Tongue (tissue), 2 donors: ENCODE results near the gene MATN4. TPM values are rescaled to one million over a fixed set of nuclear protein-coding genes. Genes with fewer than 3 reads are reported as not detected.
A peak's percentile ranks its signal among the peaks of the same experiment; 100 is the strongest.

Experiments used
- DNase-seq: peaks from one replicate; pipeline ENCODE4 v3.0.0-alpha.2; 2015
- total RNA-seq: library from RNA; depleted of rRNA; stranded (reverse); fragments of >200 nt; gene quantifications from one replicate; pipeline ENCODE4 v1.2.3, GENCODE V29; 2014

MATN4 gene
- total RNA-seq, 1 donor from 2014 or later, result 1.1 TPM

GRCh38 chr20:45313943-45314342 is 5.8 kb upstream of the MATN4 start:
- no peak for DNase-seq

DNA sequence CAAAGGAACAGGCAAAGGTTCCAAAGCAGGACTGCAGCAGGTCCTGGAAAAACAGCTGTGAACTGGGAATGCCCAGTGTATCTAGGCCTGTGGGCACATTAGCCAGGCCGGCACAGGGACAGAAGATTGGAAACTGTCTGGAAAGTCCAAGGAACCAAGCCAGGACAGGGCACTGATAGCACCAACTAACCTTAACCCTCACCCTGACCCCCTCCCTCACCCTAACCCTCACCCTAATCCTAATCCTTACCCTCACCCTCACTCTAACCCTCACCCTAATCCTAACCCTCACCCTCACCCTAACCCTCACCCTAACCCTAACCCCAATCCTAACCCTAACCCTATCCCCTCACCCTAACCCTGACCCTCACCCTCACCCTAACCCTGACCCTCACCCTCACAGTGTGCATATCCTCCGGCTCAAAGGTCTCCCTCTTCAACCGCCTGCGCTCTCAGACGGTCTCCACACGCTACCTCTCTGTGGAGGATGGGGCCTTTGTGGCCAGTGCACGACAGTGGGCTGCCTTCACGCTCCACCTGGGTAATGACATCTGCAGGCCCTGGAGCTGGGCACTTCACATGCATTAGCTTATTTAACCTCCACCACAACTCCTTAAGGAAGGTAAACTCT is 5.1 kb upstream of the MATN4 start:
- DNase-seq, result no peak

GRCh38 chr20:45312241-45312640 is 4.1 kb upstream of the MATN4 start:
- no peak for DNase-seq

- peak; percentile 50 for DNase-seq
These were observed 3.6 kb upstream of the MATN4 start for GRCh38 chr20:45311589-45312211.

DNA sequence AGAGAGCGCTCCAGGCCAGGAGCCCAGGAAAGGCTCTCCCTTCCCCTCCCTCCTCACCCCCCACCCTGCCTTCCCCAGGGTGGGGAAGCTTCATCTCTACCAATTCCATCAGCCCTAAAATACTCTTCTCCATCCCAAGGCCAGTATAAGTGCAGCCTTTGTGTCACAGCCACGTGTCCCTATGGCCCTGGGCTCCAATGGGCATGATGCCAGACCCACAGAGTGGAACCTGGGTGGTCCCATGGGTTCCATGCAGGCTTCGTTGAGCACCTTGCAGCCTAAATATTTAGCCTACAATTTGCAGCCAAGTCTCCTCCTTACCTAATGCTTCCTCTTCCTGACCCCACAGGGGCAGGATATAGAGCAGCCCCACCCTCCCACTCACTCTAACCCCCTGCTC is 976 bp upstream of the MATN4 start:
- DNase-seq, result no peak

DNA sequence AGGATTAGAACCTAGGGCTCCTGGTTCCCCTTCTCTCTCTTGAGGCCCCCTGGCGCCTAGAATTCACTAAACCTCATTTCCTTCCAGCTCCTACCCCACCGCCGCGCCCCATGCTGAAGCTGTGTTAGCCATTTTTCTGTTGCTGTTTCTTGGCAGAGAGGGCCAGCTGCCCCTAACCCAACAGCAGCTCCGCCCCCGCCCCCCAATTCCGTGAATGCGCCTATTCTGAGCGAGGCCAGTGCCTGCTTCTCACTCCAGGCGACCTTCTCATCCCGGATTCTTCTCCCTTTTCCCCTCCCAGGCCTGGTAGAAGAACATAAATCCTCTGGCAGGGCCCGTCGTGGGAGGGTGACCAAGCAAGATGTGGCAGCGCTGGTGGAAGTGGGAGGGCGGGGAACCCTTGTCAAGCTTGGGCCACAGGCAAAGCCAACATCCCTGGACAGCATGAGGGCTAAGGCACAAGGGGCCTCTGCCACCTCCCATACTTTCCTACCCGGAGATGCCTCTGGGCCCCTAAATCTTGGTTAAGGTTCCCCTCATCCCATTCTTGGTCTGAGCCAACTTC is 941 bp downstream of the MATN4 start:
- DNase-seq, result no peak

GRCh38 chr20:45306431-45306982 is 1.6 kb downstream of the MATN4 start, which contains the start of gene RBPJL:
TSS of gene RBPJL (plus strand) at chr20:45306840. CDS start at chr20:45306923, 83 bp downstream.
- DNase-seq, result no peak

- no peak for DNase-seq
These were observed 2.8 kb downstream of the MATN4 start for GRCh38 chr20:45305262-45305661.

GRCh38 chr20:45304464-45304999 is 3.6 kb downstream of the MATN4 start:
- DNase-seq, result no peak

GRCh38 chr20:45303586-45304463 is 4.3 kb downstream of the MATN4 start:
- no peak for DNase-seq

GRCh38 chr20:45301824-45302271 is 6.3 kb downstream of the MATN4 start:
- no peak for DNase-seq

DNA sequence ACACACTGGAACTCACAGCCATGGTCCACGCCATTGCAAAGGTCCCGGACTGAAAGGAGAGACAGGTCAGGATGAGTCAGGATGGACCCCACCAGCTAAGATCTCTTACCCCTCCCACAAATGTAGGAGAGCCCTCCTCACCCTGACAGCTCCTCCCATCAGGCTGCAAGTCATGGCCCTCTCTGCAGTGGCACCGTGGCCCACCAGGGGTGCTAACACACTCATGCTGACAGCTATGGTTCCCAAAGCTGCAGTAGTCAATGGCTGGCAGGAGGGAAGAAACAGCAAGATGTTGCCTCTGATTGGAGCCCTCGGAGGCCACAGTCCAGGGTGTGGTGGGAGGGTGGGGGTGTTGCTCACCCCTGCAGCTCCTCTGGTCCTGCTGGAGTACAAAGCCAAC is 7.1 kb downstream of the MATN4 start:
- DNase-seq, result no peak

GRCh38 chr20:45299786-45300185 is 8.3 kb downstream of the MATN4 start:
- DNase-seq, result no peak

- no peak for DNase-seq
These were observed 10.2 kb downstream of the MATN4 start for GRCh38 chr20:45297786-45298497.

GRCh38 chr20:45294659-45295058 is 13.4 kb downstream of the MATN4 start:
- no peak for DNase-seq

GRCh38 chr20:45294003-45294368 is 14.1 kb downstream of the MATN4 start:
- DNase-seq, result no peak

DNA sequence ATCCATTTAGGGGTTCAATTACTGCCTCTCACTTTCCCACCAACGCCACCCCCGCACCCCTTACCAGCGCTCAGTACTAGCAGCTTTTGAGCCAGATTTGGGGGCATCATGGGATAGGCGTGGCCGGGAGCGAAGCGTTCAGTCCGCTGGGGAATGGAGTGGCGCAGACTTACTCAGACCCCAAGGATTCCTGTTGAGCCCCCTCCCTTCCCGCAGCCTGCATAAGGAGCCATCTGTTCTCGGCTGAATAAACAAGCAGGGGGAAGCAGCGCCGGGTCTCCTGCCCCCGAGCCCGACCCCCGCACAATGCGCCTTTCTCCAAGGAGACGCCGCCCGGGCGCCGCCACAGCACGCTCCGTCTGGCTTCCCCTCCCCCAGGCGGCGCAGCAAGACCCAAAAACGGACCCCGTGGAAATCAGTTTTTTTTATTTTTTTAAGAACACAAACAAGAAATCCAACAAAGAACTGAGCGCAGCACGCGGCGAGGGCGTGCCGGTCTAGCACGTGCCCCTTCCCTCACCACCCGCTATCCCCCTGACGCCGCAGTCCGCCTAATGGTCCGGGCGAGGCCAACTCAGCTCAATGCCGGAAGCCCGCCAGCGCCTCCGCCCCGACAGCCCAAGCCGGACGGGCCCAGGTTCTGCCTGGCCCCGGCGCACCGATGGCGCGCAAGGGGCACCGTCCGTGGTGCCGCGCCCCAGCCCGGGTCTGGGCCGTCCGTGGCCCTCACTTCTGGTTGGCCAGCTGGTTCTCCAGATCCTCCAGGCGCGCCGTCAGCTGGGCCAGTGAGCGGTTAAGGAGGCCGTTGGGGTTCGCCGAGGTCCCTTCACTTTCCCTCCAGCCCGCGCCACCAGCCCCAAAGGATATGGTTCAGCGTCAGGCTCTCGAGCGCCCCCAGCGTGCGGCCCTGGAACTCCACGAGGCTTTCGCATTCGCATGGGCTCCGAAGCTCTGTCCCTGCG is 14.8 kb downstream of the MATN4 start:
- DNase-seq, result peak; percentile 84

GRCh38 chr20:45292343-45292742 is 15.8 kb downstream of the MATN4 start:
- DNase-seq, result no peak

DNA sequence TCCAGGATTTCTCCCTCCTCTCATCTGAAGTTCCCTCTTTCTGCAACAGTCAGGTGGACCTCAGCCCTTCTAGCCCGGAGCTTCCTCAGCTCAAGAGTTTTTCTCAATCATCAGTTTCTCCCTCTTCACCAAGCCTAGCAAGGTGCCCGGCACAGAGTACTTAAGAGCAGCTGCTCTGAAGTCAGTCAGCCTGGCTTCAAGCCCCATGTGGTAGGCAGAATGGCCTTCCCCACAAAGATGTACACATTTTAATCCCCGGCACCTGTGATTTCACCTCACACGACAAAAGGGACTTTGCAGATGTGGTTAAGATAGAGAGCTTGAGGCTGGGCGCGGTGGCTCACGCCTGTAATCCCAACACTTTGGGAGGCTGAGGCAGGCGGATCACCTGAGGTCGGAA is 16.6 kb downstream of the MATN4 start:
- DNase-seq, result no peak

GRCh38 chr20:45290677-45291355 is 17.3 kb downstream of the MATN4 start:
- peak; percentile 92 for DNase-seq
